Neural cell (in vitro differentiated cells): ENCODE measurements around the gene RNPEP.

Experiments used
- EZH2 ChIP-seq: fragments of 200-600, 300-800 bp; shearing (Covaris generic), sonication (generic); IDR thresholded peaks from 2 replicates; pipeline ENCODE4 v1.6.1; 2014; ENCODE audit warnings: antibody characterized with exemption, low read length, borderline replicate concordance, mild to moderate bottlenecking; ENCODE audit not compliant: insufficient read depth, poor library complexity, severe bottlenecking
- MXI1 ChIP-seq: fragments of 450-650 bp; conservative IDR thresholded peaks from 2 replicates; pipeline ENCODE4 v1.6.1; 2014; ENCODE audit warnings: antibody characterized with exemption, mild to moderate bottlenecking; ENCODE audit not compliant: poor library complexity, severe bottlenecking
- POLR2AphosphoS5 ChIP-seq: IDR thresholded peaks from 2 replicates; pipeline ENCODE4 v1.6.1; 2012
- TAF1 ChIP-seq: IDR thresholded peaks from 2 replicates; pipeline ENCODE4 v1.6.1; 2012; ENCODE audit warnings: low read depth
- TF ChIP-seq, protein P1 (sequence below): fragments of 450-650 bp; IDR thresholded peaks from 2 replicates; pipeline ENCODE4 v1.5.1; 2014; ENCODE audit warnings: antibody characterized with exemption, mild to moderate bottlenecking, moderate library complexity; ENCODE audit not compliant: poor library complexity, severe bottlenecking
- TF ChIP-seq, protein P2 (sequence below): IDR thresholded peaks from 2 replicates; pipeline ENCODE4 v1.6.1; 2012; ENCODE audit warnings: borderline replicate concordance

DNA sequence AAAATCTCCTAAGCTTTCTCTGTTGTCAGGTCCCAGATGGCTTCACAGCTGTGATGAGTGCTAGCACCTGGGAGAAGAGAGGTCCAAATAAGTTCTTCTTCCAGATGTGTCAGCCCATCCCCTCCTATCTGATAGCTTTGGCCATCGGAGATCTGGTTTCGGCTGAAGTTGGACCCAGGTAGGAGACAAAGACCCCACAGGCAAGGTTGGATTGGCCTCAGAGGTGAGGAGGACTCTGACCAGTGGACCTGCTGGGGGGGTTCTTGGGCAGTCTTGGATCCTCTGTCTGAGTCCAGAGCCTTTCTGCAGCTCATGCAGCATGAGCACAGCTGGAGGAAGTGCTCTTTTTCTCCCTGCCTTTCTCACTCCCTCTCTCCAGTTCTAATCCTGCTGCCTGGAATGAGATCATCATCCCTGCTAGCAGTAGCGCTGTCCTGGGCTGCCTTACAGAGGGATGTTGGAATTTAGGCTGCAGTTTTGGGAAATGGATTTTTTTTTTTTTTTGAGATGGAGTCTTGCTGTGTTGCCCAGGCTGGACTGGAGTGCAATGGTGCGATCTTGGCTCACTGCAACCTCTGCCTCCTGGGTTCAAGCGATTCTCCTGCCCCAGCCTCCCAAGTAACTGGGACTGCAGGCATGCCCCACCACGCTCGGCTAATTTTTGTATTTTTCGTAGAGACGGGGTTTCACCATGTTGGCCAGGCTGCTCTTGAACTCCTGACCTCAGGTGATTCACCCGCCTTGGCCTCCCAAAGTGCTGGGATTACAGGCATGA lies 7.1 kb downstream of the RNPEP start:
- no peak for TF ChIP-seq EZH2
- TF ChIP-seq, protein P1, sequence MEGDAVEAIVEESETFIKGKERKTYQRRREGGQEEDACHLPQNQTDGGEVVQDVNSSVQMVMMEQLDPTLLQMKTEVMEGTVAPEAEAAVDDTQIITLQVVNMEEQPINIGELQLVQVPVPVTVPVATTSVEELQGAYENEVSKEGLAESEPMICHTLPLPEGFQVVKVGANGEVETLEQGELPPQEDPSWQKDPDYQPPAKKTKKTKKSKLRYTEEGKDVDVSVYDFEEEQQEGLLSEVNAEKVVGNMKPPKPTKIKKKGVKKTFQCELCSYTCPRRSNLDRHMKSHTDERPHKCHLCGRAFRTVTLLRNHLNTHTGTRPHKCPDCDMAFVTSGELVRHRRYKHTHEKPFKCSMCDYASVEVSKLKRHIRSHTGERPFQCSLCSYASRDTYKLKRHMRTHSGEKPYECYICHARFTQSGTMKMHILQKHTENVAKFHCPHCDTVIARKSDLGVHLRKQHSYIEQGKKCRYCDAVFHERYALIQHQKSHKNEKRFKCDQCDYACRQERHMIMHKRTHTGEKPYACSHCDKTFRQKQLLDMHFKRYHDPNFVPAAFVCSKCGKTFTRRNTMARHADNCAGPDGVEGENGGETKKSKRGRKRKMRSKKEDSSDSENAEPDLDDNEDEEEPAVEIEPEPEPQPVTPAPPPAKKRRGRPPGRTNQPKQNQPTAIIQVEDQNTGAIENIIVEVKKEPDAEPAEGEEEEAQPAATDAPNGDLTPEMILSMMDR = no peak
- TF ChIP-seq, protein P2, sequence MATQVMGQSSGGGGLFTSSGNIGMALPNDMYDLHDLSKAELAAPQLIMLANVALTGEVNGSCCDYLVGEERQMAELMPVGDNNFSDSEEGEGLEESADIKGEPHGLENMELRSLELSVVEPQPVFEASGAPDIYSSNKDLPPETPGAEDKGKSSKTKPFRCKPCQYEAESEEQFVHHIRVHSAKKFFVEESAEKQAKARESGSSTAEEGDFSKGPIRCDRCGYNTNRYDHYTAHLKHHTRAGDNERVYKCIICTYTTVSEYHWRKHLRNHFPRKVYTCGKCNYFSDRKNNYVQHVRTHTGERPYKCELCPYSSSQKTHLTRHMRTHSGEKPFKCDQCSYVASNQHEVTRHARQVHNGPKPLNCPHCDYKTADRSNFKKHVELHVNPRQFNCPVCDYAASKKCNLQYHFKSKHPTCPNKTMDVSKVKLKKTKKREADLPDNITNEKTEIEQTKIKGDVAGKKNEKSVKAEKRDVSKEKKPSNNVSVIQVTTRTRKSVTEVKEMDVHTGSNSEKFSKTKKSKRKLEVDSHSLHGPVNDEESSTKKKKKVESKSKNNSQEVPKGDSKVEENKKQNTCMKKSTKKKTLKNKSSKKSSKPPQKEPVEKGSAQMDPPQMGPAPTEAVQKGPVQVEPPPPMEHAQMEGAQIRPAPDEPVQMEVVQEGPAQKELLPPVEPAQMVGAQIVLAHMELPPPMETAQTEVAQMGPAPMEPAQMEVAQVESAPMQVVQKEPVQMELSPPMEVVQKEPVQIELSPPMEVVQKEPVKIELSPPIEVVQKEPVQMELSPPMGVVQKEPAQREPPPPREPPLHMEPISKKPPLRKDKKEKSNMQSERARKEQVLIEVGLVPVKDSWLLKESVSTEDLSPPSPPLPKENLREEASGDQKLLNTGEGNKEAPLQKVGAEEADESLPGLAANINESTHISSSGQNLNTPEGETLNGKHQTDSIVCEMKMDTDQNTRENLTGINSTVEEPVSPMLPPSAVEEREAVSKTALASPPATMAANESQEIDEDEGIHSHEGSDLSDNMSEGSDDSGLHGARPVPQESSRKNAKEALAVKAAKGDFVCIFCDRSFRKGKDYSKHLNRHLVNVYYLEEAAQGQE = no peak
- no peak for TF ChIP-seq POLR2AphosphoS5
- TF ChIP-seq TAF1 = no peak
- no peak for TF ChIP-seq MXI1
